LNCaP clone FGC (cell line): Measurements from ENCODE around the gene RASL10A.

Experiments
- DNase-seq: peaks from one replicate; pipeline ENCODE4 v3.0.0-alpha.2; 2011; ENCODE audit warnings: low read depth
- H3K4me3 ChIP-seq: 2 replicates; pipeline ENCODE4 v1.5.1; 2011; ENCODE audit warnings: mild to moderate bottlenecking, low read depth, low read length, control low read depth
- CTCF ChIP-seq: IDR thresholded peaks from 2 replicates; pipeline ENCODE4 v1.5.1; 2012; ENCODE audit warnings: mild to moderate bottlenecking; ENCODE audit not compliant: control insufficient read depth, insufficient read depth; ENCODE audit errors: extremely low read depth

The RASL10A gene

DNA sequence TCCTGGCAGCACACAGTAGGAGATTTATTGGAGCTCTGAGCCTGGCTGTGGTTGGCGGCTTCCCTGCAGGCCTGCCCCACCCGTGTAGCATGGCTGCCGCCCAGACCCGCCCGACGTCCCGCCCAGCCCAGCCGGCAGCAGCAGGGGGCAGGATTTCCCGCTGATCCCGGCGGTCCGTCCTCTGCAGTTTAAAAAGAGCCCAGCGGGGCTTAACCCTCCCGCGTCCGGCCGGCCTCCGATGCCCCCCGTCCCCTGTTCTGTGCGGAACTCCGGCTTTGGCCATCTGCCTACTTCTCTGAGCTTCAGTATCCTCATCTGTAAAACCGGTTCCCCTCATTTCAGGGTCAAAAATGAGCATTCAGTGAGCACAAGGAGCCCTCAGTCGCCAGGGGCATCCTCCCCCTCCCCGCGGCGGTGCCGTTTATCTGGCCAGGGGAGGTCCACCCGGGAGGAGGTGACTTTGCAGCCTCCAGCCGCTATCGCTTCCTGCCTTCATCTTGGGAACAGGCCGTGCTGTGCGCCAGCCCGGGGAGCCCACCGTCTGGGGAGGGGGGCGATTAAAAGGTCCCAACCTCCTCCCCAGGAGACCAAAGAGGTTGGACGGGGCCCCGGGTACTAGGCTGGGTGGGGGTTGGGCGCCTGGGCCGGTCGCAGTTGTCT, 9.2 kb downstream of the RASL10A start, which contains the start of gene GAS2L1:
Gene GAS2L1 (plus strand): TSS at position 476 of the 660 bp plus-strand sequence. CDS start 1,456 bp downstream, outside the sequence.
- TF ChIP-seq CTCF = peak; percentile 60
- peak within 1 kb of the TSS; percentile 73 for H3K4me3 ChIP-seq
- no peak for DNase-seq

GRCh38 chr22:29305836-29306174, 9.7 kb downstream of the RASL10A start:
- no peak overlapping the region for H3K4me3 ChIP-seq
- TF ChIP-seq CTCF = no peak
- no peak for DNase-seq

- no peak overlapping the region for H3K4me3 ChIP-seq
- DNase-seq = peak; percentile 52
- TF ChIP-seq CTCF = peak; percentile 21; the same call in 1 of the 2 replicates
Measured at GRCh38 chr22:29302681-29303465, 12.6 kb downstream of the RASL10A start.

GRCh38 chr22:29302402-29302680, 13.2 kb downstream of the RASL10A start:
- TF ChIP-seq CTCF = no peak
- no peak overlapping the region for H3K4me3 ChIP-seq
- DNase-seq = no peak

GRCh38 chr22:29301716-29302401, 13.6 kb downstream of the RASL10A start:
- H3K4me3 ChIP-seq = no peak overlapping the region
- DNase-seq = no peak
- TF ChIP-seq CTCF = no peak

DNA sequence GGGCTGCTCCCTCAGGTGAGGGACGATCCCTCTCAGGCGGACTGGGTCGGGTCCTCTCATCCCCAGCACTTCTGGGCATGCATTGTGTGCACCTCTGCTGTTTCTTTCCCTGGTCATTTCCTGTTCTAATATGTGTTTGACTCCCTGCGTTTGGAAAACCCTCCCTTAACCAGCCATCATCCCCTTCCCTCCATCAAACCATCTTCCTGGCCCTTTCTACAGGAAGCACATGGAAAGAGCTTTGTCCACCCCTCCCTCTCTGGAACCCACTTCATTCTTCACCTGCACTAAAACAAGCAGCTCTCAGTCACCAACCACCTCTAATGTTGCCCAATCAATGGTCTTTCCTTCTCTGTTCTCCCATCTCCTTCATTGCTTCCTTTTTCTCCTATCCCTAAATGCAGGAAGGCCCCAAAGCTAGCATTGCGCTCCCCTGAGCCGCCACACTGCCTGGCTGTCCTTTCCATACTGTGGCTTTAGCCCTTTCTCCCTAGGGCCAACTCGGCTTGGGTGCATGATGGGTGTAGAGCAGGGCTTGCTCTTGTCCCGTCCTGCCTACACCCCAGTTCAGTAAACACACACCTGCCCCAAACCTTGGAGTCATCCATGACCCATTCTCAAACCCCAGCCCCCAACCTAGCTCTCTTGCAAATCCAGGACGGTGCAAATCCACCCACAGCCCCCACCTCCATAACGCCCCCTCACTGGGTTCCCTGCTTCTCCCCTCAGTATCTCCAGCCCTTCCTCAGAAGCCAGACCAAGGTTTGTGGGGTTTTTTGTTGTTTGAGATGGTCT, 14.5 kb downstream of the RASL10A start:
- H3K4me3 ChIP-seq = no peak overlapping the region
- TF ChIP-seq CTCF = no peak
- DNase-seq = no peak
